GM18502 (cell line): Measurements from ENCODE around the gene PARK7.

Experiments used
- ATAC-seq: cut with Tn5 transposase; IDR thresholded peaks from one replicate; pipeline ENCODE4 v1.9.1; 2021; ENCODE audit warnings: mild to moderate bottlenecking; ENCODE audit not compliant: unreplicated experiment, poor library complexity

Gene PARK7

GRCh38 chr1:8004803-8005573 is 43.5 kb downstream of the PARK7 start:
- ATAC-seq: no peak

GRCh38 chr1:8006037-8006963 is 44.8 kb downstream of the PARK7 start:
- ATAC-seq: no peak

- ATAC-seq: no peak
Observed at GRCh38 chr1:8009043-8010002, 47.8 kb downstream of the PARK7 start.

- ATAC-seq: no peak
Observed at GRCh38 chr1:8010080-8010664, 48.7 kb downstream of the PARK7 start.

GRCh38 chr1:8011016-8011415 is 49.5 kb downstream of the PARK7 start:
- ATAC-seq: no peak

- ATAC-seq: no peak
Observed at GRCh38 chr1:8011923-8012858, 50.7 kb downstream of the PARK7 start.

- ATAC-seq: no peak
Observed at GRCh38 chr1:8012955-8013354, 51.4 kb downstream of the PARK7 start.

- no peak for ATAC-seq
Observed at GRCh38 chr1:8013399-8013798, 51.9 kb downstream of the PARK7 start.

GRCh38 chr1:8013800-8014199 is 52.3 kb downstream of the PARK7 start:
- no peak for ATAC-seq

- ATAC-seq: no peak
Observed at GRCh38 chr1:8014381-8014988, 53.0 kb downstream of the PARK7 start.

- ATAC-seq: no peak
Observed at GRCh38 chr1:8015036-8015808, 53.7 kb downstream of the PARK7 start.

GRCh38 chr1:8015809-8016165 is 54.3 kb downstream of the PARK7 start:
- no peak for ATAC-seq

- ATAC-seq: no peak
Observed at GRCh38 chr1:8016210-8016894, 54.8 kb downstream of the PARK7 start.

- no peak for ATAC-seq
Observed at GRCh38 chr1:8016895-8017241, 55.4 kb downstream of the PARK7 start.

- no peak for ATAC-seq
Observed at GRCh38 chr1:8017495-8018197, 56.1 kb downstream of the PARK7 start.

GRCh38 chr1:8018492-8019228 is 57.1 kb downstream of the PARK7 start:
- ATAC-seq: no peak
